ENCODE data around the gene PDE3B.

DNA sequence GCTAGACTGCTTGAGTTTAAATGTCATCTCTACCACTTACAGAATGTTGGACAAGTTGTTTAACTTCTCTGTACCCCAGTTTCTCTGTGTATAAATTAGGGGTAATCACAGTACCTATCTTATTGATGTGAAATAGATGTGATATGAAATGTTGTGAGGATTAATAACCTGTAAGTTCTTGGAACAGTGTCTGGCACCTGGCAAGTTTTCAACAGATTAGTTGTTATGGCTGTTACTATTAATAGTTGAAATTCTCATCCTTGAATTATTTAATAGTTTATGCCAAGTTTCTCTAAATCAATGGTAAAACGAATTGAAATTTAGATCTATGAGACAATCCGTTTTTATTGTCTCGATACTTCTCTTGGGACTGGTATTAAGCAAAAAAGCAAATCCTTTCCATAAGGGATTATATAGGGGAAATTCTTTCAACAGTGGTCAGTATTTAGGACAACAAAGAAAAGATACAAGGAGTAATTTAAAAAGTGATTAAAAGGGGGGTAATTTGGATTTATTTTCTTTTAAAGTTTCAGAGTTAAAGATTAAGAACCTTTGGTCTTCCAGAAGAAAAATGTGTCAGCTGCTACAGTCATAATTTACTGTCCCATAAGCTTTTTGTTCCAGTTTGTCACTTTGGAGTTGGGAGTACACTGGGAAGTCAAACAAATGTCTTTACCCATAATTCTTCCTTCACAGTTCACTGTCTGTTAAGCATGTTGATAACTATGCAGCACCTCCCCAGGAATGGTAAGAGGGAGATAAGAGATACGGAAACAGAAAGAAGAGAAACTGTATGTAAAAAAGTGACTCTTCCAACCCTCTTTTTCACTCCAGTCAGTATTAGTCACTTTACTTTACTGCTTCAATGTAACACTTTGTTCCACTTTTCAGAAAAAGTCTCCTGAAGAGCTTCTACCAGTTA is 13.2 kb downstream of the PDE3B start:
- TF ChIP-seq, protein P1, sequence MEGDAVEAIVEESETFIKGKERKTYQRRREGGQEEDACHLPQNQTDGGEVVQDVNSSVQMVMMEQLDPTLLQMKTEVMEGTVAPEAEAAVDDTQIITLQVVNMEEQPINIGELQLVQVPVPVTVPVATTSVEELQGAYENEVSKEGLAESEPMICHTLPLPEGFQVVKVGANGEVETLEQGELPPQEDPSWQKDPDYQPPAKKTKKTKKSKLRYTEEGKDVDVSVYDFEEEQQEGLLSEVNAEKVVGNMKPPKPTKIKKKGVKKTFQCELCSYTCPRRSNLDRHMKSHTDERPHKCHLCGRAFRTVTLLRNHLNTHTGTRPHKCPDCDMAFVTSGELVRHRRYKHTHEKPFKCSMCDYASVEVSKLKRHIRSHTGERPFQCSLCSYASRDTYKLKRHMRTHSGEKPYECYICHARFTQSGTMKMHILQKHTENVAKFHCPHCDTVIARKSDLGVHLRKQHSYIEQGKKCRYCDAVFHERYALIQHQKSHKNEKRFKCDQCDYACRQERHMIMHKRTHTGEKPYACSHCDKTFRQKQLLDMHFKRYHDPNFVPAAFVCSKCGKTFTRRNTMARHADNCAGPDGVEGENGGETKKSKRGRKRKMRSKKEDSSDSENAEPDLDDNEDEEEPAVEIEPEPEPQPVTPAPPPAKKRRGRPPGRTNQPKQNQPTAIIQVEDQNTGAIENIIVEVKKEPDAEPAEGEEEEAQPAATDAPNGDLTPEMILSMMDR (IDR thresholded peaks at IDR 0.05): no peak
- TF ChIP-seq POLR2A (IDR thresholded peaks at IDR 0.05; ENCODE audit: low read depth): no peak
- no peak for TF ChIP-seq EP300 (IDR thresholded peaks at IDR 0.05)
- TF ChIP-seq POLR2AphosphoS5 (IDR thresholded peaks at IDR 0.05): no peak
